MCF 10A (cell line): ENCODE data around the gene CCL13. TPM values are rescaled to one million over a fixed set of nuclear protein-coding genes. Genes with fewer than 3 reads are reported as not detected.

ENCODE experiments used
- BruUV-seq: library from RNA; stranded (reverse); fragments of 400-500 nt; replicated peaks from 2 replicates; lab custom pipeline; 2021; lab: Mats Ljungman, UMichigan
- CTCF ChIA-PET: fragments of 300-600 bp; sonication (Branson Sonifier 250); formaldehyde crosslinking; extraction: SDS; loops from one replicate; lab custom pipeline; 2021; ENCODE audit warnings: antibody characterized with exemption, inconsistent platforms; lab: Yijun Ruan, JAX
- POLR2A ChIA-PET: fragments of 300-600, 350-650 bp; sonication (Branson Sonifier 250); formaldehyde crosslinking; extraction: SDS; loops from one replicate; lab custom pipeline; 2020; ENCODE audit warnings: antibody characterized with exemption, inconsistent platforms; lab: Yijun Ruan, JAX
- DNase-seq: peaks from one replicate; pipeline ENCODE4 v3.0.0-alpha.2; 2018; ENCODE audit not compliant: unreplicated experiment
- H3K27ac Mint-ChIP-seq: one replicate; pipeline ENCODE4 v1.8.0; 2022; ENCODE audit warnings: mild to moderate bottlenecking, low read depth, mixed read lengths; ENCODE audit not compliant: unreplicated experiment
- H3K27me3 Mint-ChIP-seq: one replicate; pipeline ENCODE4 v1.8.0; 2022; ENCODE audit warnings: mixed read lengths; ENCODE audit not compliant: insufficient read depth, unreplicated experiment
- H3K36me3 Mint-ChIP-seq: one replicate; pipeline ENCODE4 v1.8.0; 2022; ENCODE audit warnings: mild to moderate bottlenecking, moderate library complexity, mixed read lengths; ENCODE audit not compliant: insufficient read depth, unreplicated experiment
- H3K4me1 Mint-ChIP-seq: one replicate; pipeline ENCODE4 v1.8.0; 2022; ENCODE audit warnings: mixed read lengths; ENCODE audit not compliant: insufficient read depth, unreplicated experiment
- H3K4me3 Mint-ChIP-seq: one replicate; pipeline ENCODE4 v1.8.0; 2022; ENCODE audit warnings: mild to moderate bottlenecking, moderate library complexity, mixed read lengths; ENCODE audit not compliant: unreplicated experiment
- H3K9me3 Mint-ChIP-seq: one replicate; pipeline ENCODE4 v1.8.0; 2022; ENCODE audit warnings: mixed read lengths; ENCODE audit not compliant: unreplicated experiment
- CTCF ChIP-seq: fragments of 200-600 bp; IDR thresholded peaks from one replicate; pipeline ENCODE4 v1.8.0; 2022; ENCODE audit warnings: antibody characterized with exemption, mild to moderate bottlenecking; ENCODE audit not compliant: unreplicated experiment
- intact Hi-C: fragments of 100-400 bp; cut with micrococcal nuclease; formaldehyde crosslinking; loops from 2 replicates; pipeline ENCODE4 v1.14.1; 2022
- total RNA-seq: library from RNA; stranded (reverse); gene quantifications from 2 replicates; pipeline ENCODE4 v1.2.3, GENCODE V29; 2022

CCL13 gene
- total RNA-seq, 1 experiment from 2014 or later, result not detected

GRCh38 chr17:34339138-34339770 lies 17.0 kb upstream of the CCL13 start:
- CTCF ChIA-PET, result interaction anchor here (0.6 to 1.5 kb wide), 4 partner anchors 22 to 779 kb away, joined by 3 to 11 read pairs (median 4); no protein-coding TSS in a partner anchor
- Mint-ChIP-seq H3K36me3 (no peaks in the 10 kb centered on the region), H3K27ac (no peak overlapping the region), H3K9me3 (peaks cover 11% of the 10 kb centered on the region), H3K4me3 (no peak overlapping the region), H3K4me1 (no peaks in the 10 kb centered on the region), H3K27me3 (peaks cover 19% of the 10 kb centered on the region)
- no peak for TF ChIP-seq CTCF
- no TSS peak for BruUV-seq
- POLR2A ChIA-PET, result no interaction called here
- intact Hi-C loops, result no loop called here
- DNase-seq, result no peak

GRCh38 chr17:34341916-34342315 lies 14.4 kb upstream of the CCL13 start:
- Mint-ChIP-seq H3K27me3 (peaks cover 19% of the 10 kb centered on the region), H3K9me3 (peaks cover 11% of the 10 kb centered on the region), H3K4me1 (no peaks in the 10 kb centered on the region), H3K36me3 (no peaks in the 10 kb centered on the region), H3K27ac (no peak overlapping the region), H3K4me3 (no peak overlapping the region)
- intact Hi-C loops, result no loop called here
- DNase-seq, result no peak
- POLR2A ChIA-PET, result no interaction called here
- CTCF ChIA-PET, result interaction anchor here (0.6 to 1.4 kb wide), 3 partner anchors 9 to 20 kb away, joined by 3 to 4 read pairs (median 4); no protein-coding TSS in a partner anchor
- TF ChIP-seq CTCF, result no peak
- BruUV-seq, result no TSS peak

GRCh38 chr17:34347063-34347462 lies 9.2 kb upstream of the CCL13 start:
- ChIA-PET CTCF (no interaction called here), POLR2A (no interaction called here)
- no peaks in the 10 kb centered on the region for H3K27me3 Mint-ChIP-seq
- intact Hi-C loops, result no loop called here
- no peak for DNase-seq
- H3K36me3 Mint-ChIP-seq, result no peaks in the 10 kb centered on the region
- no TSS peak for BruUV-seq
- H3K4me3 Mint-ChIP-seq, result no peak overlapping the region
- H3K4me1 Mint-ChIP-seq, result no peaks in the 10 kb centered on the region
- H3K27ac Mint-ChIP-seq, result no peak overlapping the region
- no peak for TF ChIP-seq CTCF
- H3K9me3 Mint-ChIP-seq, result no peaks in the 10 kb centered on the region

GRCh38 chr17:34349751-34350150 lies 6.5 kb upstream of the CCL13 start:
- no peak for DNase-seq
- Mint-ChIP-seq H3K27me3 (no peaks in the 10 kb centered on the region), H3K4me3 (no peak overlapping the region), H3K27ac (no peak overlapping the region), H3K4me1 (no peaks in the 10 kb centered on the region), H3K36me3 (no peaks in the 10 kb centered on the region), H3K9me3 (peaks cover 7% of the 10 kb centered on the region)
- TF ChIP-seq CTCF, result no peak
- BruUV-seq, result no TSS peak
- ChIA-PET CTCF (interaction anchor here (1.5 kb wide), 1 partner anchor 12 kb away, joined by 11 read pairs; no protein-coding TSS in a partner anchor), POLR2A (no interaction called here)
- intact Hi-C loops, result no loop called here
